ENCODE measurements around the gene GON7. TPM values are rescaled to one million over a fixed set of nuclear protein-coding genes. Genes with fewer than 3 reads are reported as not detected.

The GON7 gene
- total and polyA plus RNA-seq, 2 experiments from 2014 or later: 16.5 to 18.3 TPM

DNA sequence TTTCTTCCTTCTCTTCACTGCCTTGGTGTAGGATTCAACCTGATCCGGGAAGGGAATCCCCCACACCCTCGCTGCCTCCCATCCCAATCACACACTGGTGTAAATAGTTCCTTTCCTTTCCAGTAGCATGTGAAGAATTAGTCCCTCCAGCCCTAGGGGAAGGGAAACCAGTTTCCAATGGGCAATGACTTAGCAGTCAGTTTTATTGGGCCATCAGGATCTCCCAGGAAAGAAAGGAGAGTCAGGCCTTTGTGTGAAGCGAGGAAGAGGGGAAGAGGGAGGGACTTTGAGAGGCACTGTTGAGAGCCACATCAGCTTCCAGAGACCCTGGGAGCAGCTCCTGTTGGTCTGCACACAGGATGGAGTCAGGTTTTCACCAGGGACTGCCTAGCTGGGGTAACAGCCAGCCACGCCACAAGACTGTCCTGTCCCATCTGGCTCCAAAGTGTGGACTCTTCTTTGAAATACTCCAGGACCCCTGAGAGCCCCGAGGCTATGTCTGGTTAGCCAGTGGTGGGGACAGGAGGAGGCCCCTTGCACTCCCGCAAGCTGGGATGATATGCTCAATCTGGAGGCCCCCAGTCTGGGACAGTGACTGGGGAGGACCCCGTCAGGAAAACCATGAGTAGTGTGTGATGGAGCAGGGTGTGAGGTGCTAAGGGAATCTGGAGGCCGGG, 50.0 kb downstream of the GON7 start:
- Histone ChIP-seq H4K20me1 (ENCODE audit: insufficient read depth) (no peaks in the 10 kb centered on the region), H3K4me3 (no peak overlapping the region), H3K9me2 (ENCODE audit: insufficient read depth) (no peaks in the 10 kb centered on the region), H3K27me3 (replicated peaks; ENCODE audit: insufficient read depth) (no peaks in the 10 kb centered on the region), H3K9ac (no peak overlapping the region), H3K9me3 (ENCODE audit: low read depth) (no peaks in the 10 kb centered on the region), H3K4me2 (ENCODE audit: unreplicated experiment) (no peak overlapping the region), H3F3A (ENCODE audit: insufficient read depth) (no peaks in the 10 kb centered on the region), H3K79me2 (ENCODE audit: insufficient read depth) (no peaks in the 10 kb centered on the region), H3K4me1 (ENCODE audit: insufficient read depth) (no peaks in the 10 kb centered on the region), H3K27ac (no peak overlapping the region), H3K36me3 (ENCODE audit: low read depth) (no peaks in the 10 kb centered on the region), H2AFZ (no peak overlapping the region)
- DNase-seq: no peak
- TF ChIP-seq EZH2 (IDR thresholded peaks at IDR 0.05; ENCODE audit: insufficient read depth, poor library complexity, severe bottlenecking) (no peak), EZH2phosphoT487 (IDR thresholded peaks at IDR 0.05; ENCODE audit: insufficient read depth, low read depth) (no peak)
- in situ Hi-C loops (cut with MboI): no loop called here
- WGBS, 2 experiments (ENCODE audit: low coverage in 1 of 2, low lambda C conversion rate in 2 of 2, missing lambda C conversion rate in 2 of 2): 57 to 63% methylated on average over 8 of the region's 8 CpGs

DNA sequence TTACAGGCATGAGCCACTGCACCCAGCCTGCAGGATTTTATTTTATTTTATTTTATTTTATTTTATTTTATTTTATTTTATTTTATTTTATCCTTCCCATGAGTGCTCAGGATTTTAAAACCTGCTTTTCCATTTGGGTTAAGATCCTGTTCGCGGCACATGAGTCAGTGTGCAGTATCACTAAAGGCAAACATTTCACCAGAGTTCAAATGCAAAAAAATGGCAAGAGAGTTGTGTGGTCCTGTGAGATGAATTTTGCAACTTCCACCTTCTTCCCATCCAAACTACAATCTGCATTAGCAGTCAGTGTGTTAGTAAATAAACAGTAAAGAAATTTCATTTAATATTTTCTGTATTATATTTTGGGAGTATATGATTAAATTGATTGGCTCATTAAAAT, 51.2 kb downstream of the GON7 start:
- Histone ChIP-seq H3K4me2 (ENCODE audit: unreplicated experiment) (no peak overlapping the region), H3K9ac (no peak overlapping the region), H3K9me3 (ENCODE audit: low read depth) (no peaks in the 10 kb centered on the region), H3K36me3 (ENCODE audit: low read depth) (no peaks in the 10 kb centered on the region), H3K4me3 (no peak overlapping the region), H4K20me1 (ENCODE audit: insufficient read depth) (no peaks in the 10 kb centered on the region), H2AFZ (no peak overlapping the region), H3F3A (ENCODE audit: insufficient read depth) (no peaks in the 10 kb centered on the region), H3K79me2 (ENCODE audit: insufficient read depth) (no peaks in the 10 kb centered on the region), H3K27ac (no peak overlapping the region), H3K9me2 (ENCODE audit: insufficient read depth) (no peaks in the 10 kb centered on the region), H3K4me1 (ENCODE audit: insufficient read depth) (no peaks in the 10 kb centered on the region), H3K27me3 (replicated peaks; ENCODE audit: insufficient read depth) (no peaks in the 10 kb centered on the region)
- TF ChIP-seq EZH2 (IDR thresholded peaks at IDR 0.05; ENCODE audit: insufficient read depth, poor library complexity, severe bottlenecking): no peak
- TF ChIP-seq EZH2phosphoT487 (IDR thresholded peaks at IDR 0.05; ENCODE audit: insufficient read depth, low read depth): no peak
- no peak for DNase-seq
- in situ Hi-C loops (cut with MboI): no loop called here
- WGBS, 2 experiments (ENCODE audit: low coverage in 1 of 2, low lambda C conversion rate in 2 of 2, missing lambda C conversion rate in 2 of 2): 84 to 94% methylated on average over 2 of the region's 2 CpGs

DNA sequence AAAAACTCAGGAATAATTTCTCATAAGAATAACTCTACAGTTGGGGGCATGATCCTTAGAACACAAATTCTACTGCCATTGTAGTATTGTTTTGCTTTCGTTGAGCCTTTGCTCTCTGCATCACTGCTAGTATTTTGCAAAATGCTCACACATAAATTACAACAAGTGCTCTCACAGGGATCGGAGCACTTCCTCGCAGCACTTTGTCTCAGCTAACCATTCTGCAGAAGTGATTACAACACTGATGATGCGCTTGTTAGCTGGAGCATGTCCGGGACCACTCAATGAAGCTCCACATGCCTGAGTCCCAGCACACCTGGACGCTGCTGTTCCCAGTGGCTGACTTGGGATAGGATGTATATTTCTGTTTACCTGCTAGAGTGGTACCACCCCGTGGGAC, 53.7 kb downstream of the GON7 start:
- Histone ChIP-seq H3K4me1 (ENCODE audit: insufficient read depth) (no peaks in the 10 kb centered on the region), H3K4me3 (no peak overlapping the region), H3K79me2 (ENCODE audit: insufficient read depth) (no peaks in the 10 kb centered on the region), H3F3A (ENCODE audit: insufficient read depth) (no peaks in the 10 kb centered on the region), H3K9ac (no peak overlapping the region), H2AFZ (no peak overlapping the region), H3K36me3 (ENCODE audit: low read depth) (no peaks in the 10 kb centered on the region), H3K4me2 (ENCODE audit: unreplicated experiment) (no peak overlapping the region), H3K9me2 (ENCODE audit: insufficient read depth) (no peaks in the 10 kb centered on the region), H3K27me3 (replicated peaks; ENCODE audit: insufficient read depth) (no peaks in the 10 kb centered on the region), H3K27ac (no peak overlapping the region), H3K9me3 (ENCODE audit: low read depth) (no peaks in the 10 kb centered on the region), H4K20me1 (ENCODE audit: insufficient read depth) (no peaks in the 10 kb centered on the region)
- 72 to 77% methylated on average over 7 of the region's 7 CpGs for WGBS, 2 experiments (ENCODE audit: low coverage in 1 of 2, low lambda C conversion rate in 2 of 2, missing lambda C conversion rate in 2 of 2)
- in situ Hi-C loops (cut with MboI): no loop called here
- TF ChIP-seq EZH2phosphoT487 (IDR thresholded peaks at IDR 0.05; ENCODE audit: insufficient read depth, low read depth) (no peak), EZH2 (IDR thresholded peaks at IDR 0.05; ENCODE audit: insufficient read depth, poor library complexity, severe bottlenecking) (no peak)
- DNase-seq: no peak

Other genes with a start within 250 kb of the GON7 start
- gene ITPK1, start 91.1 kb downstream of the GON7 start, total RNA-seq (2014; rRNA removed; shearing (Covaris generic)): 33.3 and 35.0 TPM in 2 replicates
- 18.7 and 19.4 TPM in 2 replicates for gene ITPK1, start 91.1 kb downstream of the GON7 start, polyA plus RNA-seq (2016; fragmentation: Nextera tagmentation; extraction: Ambion mirVana)
- gene MOAP1, start 22.2 kb downstream of the GON7 start, total RNA-seq (2014; rRNA removed; shearing (Covaris generic)): 17.5 and 18.3 TPM in 2 replicates
- 9.8 and 11.8 TPM in 2 replicates for gene MOAP1, start 22.2 kb downstream of the GON7 start, polyA plus RNA-seq (2016; fragmentation: Nextera tagmentation; extraction: Ambion mirVana)
- gene LYSET, start 21.7 kb downstream of the GON7 start, total RNA-seq (2014; rRNA removed; shearing (Covaris generic)): 6.2 and 7.7 TPM in 2 replicates
- gene LYSET, start 21.7 kb downstream of the GON7 start, polyA plus RNA-seq (2016; fragmentation: Nextera tagmentation; extraction: Ambion mirVana): 18.5 and 18.7 TPM in 2 replicates
- 28.7 and 42.9 TPM in 2 replicates for gene UBR7, start 191 bp upstream of the GON7 start, total RNA-seq (2014; rRNA removed; shearing (Covaris generic))
- 23.8 and 24.0 TPM in 2 replicates for gene UBR7, start 191 bp upstream of the GON7 start, polyA plus RNA-seq (2016; fragmentation: Nextera tagmentation; extraction: Ambion mirVana)
- 18.2 and 25.3 TPM in 2 replicates for gene BTBD7, start 126.0 kb upstream of the GON7 start, total RNA-seq (2014; rRNA removed; shearing (Covaris generic))
- gene BTBD7, start 126.0 kb upstream of the GON7 start, polyA plus RNA-seq (2016; fragmentation: Nextera tagmentation; extraction: Ambion mirVana): 13.1 and 14.3 TPM in 2 replicates
- not detected in 2 replicates for gene COX8C, start 140.1 kb upstream of the GON7 start, total RNA-seq (2014; rRNA removed; shearing (Covaris generic))
- gene COX8C, start 140.1 kb upstream of the GON7 start, polyA plus RNA-seq (2016; fragmentation: Nextera tagmentation; extraction: Ambion mirVana): not detected in 2 replicates
- not detected in 2 replicates for gene UNC79, start 223.9 kb upstream of the GON7 start, total RNA-seq (2014; rRNA removed; shearing (Covaris generic))
- 0.04 TPM in 2 replicates for gene UNC79, start 223.9 kb upstream of the GON7 start, polyA plus RNA-seq (2016; fragmentation: Nextera tagmentation; extraction: Ambion mirVana)

Measured in GM23248 (cell line).